ENCODE results near the gene ZNF688. TPM values are rescaled to one million over a fixed set of nuclear protein-coding genes. Genes with fewer than 3 reads are reported as not detected.
"Not testable (repeated sequence)": the region's sequence is repeated elsewhere in the genome, so short reads cannot be mapped to it uniquely, and the experiment has no call there.

Gene ZNF688
- total and polyA plus RNA-seq, 5 donors = 10.8 to 16.1 (median 12.9) TPM

DNA sequence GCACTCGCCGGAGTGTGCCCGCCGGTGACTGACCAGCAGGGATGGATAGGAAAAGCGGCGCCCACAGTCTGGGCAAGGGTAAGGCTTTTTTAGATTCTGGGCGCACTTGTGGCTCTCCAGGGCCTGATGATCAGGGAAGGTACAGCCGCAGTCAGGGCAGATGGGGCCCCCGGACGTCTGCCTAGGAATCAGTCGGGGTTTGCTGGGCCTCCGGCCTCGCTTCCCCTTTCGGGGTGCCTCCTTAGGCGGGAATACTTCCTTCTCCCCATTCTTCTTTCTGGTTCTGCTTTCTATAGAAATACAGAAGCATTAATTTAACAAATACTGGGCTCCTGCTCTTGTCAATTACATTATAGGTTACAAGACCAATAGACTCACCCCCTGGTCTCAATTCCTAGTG is 33.6 kb upstream of the ZNF688 start:
- DNase-seq = peak in 1 of 3 donors; percentile 41

GRCh38 chr16:30604316-30604947 is 32.9 kb upstream of the ZNF688 start:
- Histone ChIP-seq H3K27me3 (ENCODE audit: control insufficient read depth, insufficient read depth) (no peaks in the 10 kb centered on the region), H3K9me3 (ENCODE audit: control insufficient read depth, low read length) (no peaks in the 10 kb centered on the region), H3K4me1 (ENCODE audit: control insufficient read depth, insufficient read depth, low read length) (no peaks in the 10 kb centered on the region), H3K27ac (ENCODE audit: low read length) (no peak overlapping the region), H3K4me3 (ENCODE audit: low read length) (no peak overlapping the region)
- intact Hi-C loops (cut with DNase I) = loop anchor here in 2 of 4 donors (10.0 kb wide), 2 partner anchors 160 to 170 kb away; partner anchors contain the start of genes DCTPP1 (in 1 of the 2) and SEPHS2 (in 1 of the 2)
- WGBS = 92% methylated on average over 49 of the region's 49 CpGs
- DNase-seq (no peak), ATAC-seq (no peak)

More for the DNA sequence above, 33.6 kb upstream of the ZNF688 start:
- no peaks in the 10 kb centered on the region for H3K9me3 ChIP-seq (ENCODE audit: control insufficient read depth, low read length)
- intact Hi-C loops (cut with DNase I) = loop anchor here in 2 of 4 donors (10.0 kb wide), 2 partner anchors 160 to 170 kb away; partner anchors contain the start of genes DCTPP1 (in 1 of the 2) and SEPHS2 (in 1 of the 2)
- WGBS = 82% methylated on average over 15 of the region's 15 CpGs
- H3K4me3 ChIP-seq (ENCODE audit: low read length) = no peak overlapping the region
- ATAC-seq = no peak
- no peak overlapping the region for H3K27ac ChIP-seq (ENCODE audit: low read length)
- no peaks in the 10 kb centered on the region for H3K27me3 ChIP-seq (ENCODE audit: control insufficient read depth, insufficient read depth)
- no peaks in the 10 kb centered on the region for H3K4me1 ChIP-seq (ENCODE audit: control insufficient read depth, insufficient read depth, low read length)

GRCh38 chr16:30603945-30604315 is 32.4 kb upstream of the ZNF688 start:
- WGBS = 85% methylated on average over 7 of the region's 7 CpGs
- DNase-seq (no peak), ATAC-seq (no peak)
- Histone ChIP-seq H3K9me3 (ENCODE audit: control insufficient read depth, low read length) (no peaks in the 10 kb centered on the region), H3K4me1 (ENCODE audit: control insufficient read depth, insufficient read depth, low read length) (no peaks in the 10 kb centered on the region), H3K4me3 (ENCODE audit: low read length) (no peak overlapping the region), H3K27ac (ENCODE audit: low read length) (no peak overlapping the region), H3K27me3 (ENCODE audit: control insufficient read depth, insufficient read depth) (no peaks in the 10 kb centered on the region)
- intact Hi-C loops (cut with DNase I) = loop anchor here in 2 of 4 donors (10.0 kb wide), 2 partner anchors 159 to 169 kb away; partner anchors contain the start of genes DCTPP1 (in 1 of the 2) and SEPHS2 (in 1 of the 2)

GRCh38 chr16:30602616-30603277 is 31.2 kb upstream of the ZNF688 start:
- DNase-seq = no peak
- Histone ChIP-seq H3K4me1 (ENCODE audit: control insufficient read depth, insufficient read depth, low read length) (no peaks in the 10 kb centered on the region), H3K4me3 (ENCODE audit: low read length) (no peak overlapping the region), H3K9me3 (ENCODE audit: control insufficient read depth, low read length) (no peaks in the 10 kb centered on the region), H3K27ac (ENCODE audit: low read length) (no peak overlapping the region), H3K27me3 (ENCODE audit: control insufficient read depth, insufficient read depth) (no peaks in the 10 kb centered on the region)
- intact Hi-C loops (cut with DNase I) = loop anchor here in 2 of 4 donors (10.0 kb wide), 2 partner anchors 158 to 168 kb away; partner anchors contain the start of genes DCTPP1 (in 1 of the 2) and SEPHS2 (in 1 of the 2)
- peak in 1 of 2 donors; percentile 32 for ATAC-seq
- 71% methylated on average over 4 of the region's 4 CpGs for WGBS

GRCh38 chr16:30601966-30602365 is 30.5 kb upstream of the ZNF688 start:
- DNase-seq (no peak), ATAC-seq (no peak)
- no peak overlapping the region for H3K27ac ChIP-seq (ENCODE audit: low read length)
- H3K4me1 ChIP-seq (ENCODE audit: control insufficient read depth, insufficient read depth, low read length) = no peaks in the 10 kb centered on the region
- 80% methylated on average over 4 of the region's 4 CpGs for WGBS
- intact Hi-C loops (cut with DNase I) = loop anchor here in 2 of 4 donors (10.0 kb wide), 2 partner anchors 157 to 167 kb away; partner anchors contain the start of genes DCTPP1 (in 1 of the 2) and SEPHS2 (in 1 of the 2)
- H3K9me3 ChIP-seq (ENCODE audit: control insufficient read depth, low read length) = no peaks in the 10 kb centered on the region
- no peak overlapping the region for H3K4me3 ChIP-seq (ENCODE audit: low read length)
- H3K27me3 ChIP-seq (ENCODE audit: control insufficient read depth, insufficient read depth) = no peaks in the 10 kb centered on the region

- no peak overlapping the region for H3K4me3 ChIP-seq (ENCODE audit: low read length)
- intact Hi-C loops (cut with DNase I) = loop anchor here in 2 of 4 donors (10.0 kb wide), 2 partner anchors 156 to 166 kb away; partner anchors contain the start of genes DCTPP1 (in 1 of the 2) and SEPHS2 (in 1 of the 2)
- H3K4me1 ChIP-seq (ENCODE audit: control insufficient read depth, insufficient read depth, low read length) = no peaks in the 10 kb centered on the region
- WGBS = 96% methylated on average over 2 of the region's 2 CpGs
- H3K9me3 ChIP-seq (ENCODE audit: control insufficient read depth, low read length) = no peaks in the 10 kb centered on the region
- no peaks in the 10 kb centered on the region for H3K27me3 ChIP-seq (ENCODE audit: control insufficient read depth, insufficient read depth)
- H3K27ac ChIP-seq (ENCODE audit: low read length) = no peak overlapping the region
- DNase-seq (no peak), ATAC-seq (no peak)
Observed at GRCh38 chr16:30600929-30601328, 29.4 kb upstream of the ZNF688 start.

- no peaks in the 10 kb centered on the region for H3K27me3 ChIP-seq (ENCODE audit: control insufficient read depth, insufficient read depth)
- no peaks in the 10 kb centered on the region for H3K9me3 ChIP-seq (ENCODE audit: control insufficient read depth, low read length)
- ATAC-seq = no peak
- no peak overlapping the region for H3K4me3 ChIP-seq (ENCODE audit: low read length)
- no peak overlapping the region for H3K27ac ChIP-seq (ENCODE audit: low read length)
- H3K4me1 ChIP-seq (ENCODE audit: control insufficient read depth, insufficient read depth, low read length) = no peaks in the 10 kb centered on the region
- DNase-seq = no peak
- WGBS = 96% methylated on average over 3 of the region's 3 CpGs
- intact Hi-C loops (cut with DNase I) = loop anchor here in 2 of 4 donors (10.0 kb wide), 2 partner anchors 155 to 165 kb away; partner anchors contain the start of genes DCTPP1 (in 1 of the 2) and SEPHS2 (in 1 of the 2)
Observed at GRCh38 chr16:30600215-30600614, 28.7 kb upstream of the ZNF688 start.

GRCh38 chr16:30592871-30593270 is 21.4 kb upstream of the ZNF688 start:
- Histone ChIP-seq H3K27ac (ENCODE audit: low read length) (no peak overlapping the region), H3K27me3 (ENCODE audit: control insufficient read depth, insufficient read depth) (no peaks in the 10 kb centered on the region), H3K4me1 (ENCODE audit: control insufficient read depth, insufficient read depth, low read length) (no peaks in the 10 kb centered on the region), H3K9me3 (ENCODE audit: control insufficient read depth, low read length) (no peaks in the 10 kb centered on the region), H3K4me3 (ENCODE audit: low read length) (no peak overlapping the region)
- intact Hi-C loops (cut with DNase I) = no loop called here
- 95% methylated on average over 4 of the region's 4 CpGs for WGBS
- ATAC-seq = no peak
- DNase-seq = no peak

DNA sequence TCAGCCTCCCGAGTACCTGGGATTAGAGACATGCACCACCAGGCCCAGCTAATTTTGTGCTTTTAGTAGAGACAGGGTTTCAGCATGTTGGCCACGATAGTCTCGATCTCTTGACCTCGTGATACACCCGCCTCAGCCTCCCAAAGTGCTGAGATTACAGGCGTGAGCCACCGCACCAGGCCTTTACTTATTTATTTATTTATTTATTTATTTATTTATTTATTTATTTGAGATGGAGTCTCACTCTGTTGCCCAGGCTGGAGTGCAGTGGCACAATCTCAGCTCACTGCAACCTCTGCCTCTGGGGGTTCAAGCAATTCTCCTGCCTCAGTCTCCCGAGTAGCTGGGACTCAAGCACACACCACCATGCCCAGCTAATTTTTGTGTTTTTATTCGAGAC is 19.4 kb upstream of the ZNF688 start:
- 97% methylated on average over 9 of the region's 9 CpGs for WGBS
- H3K27me3 ChIP-seq (ENCODE audit: control insufficient read depth, insufficient read depth); intact Hi-C loops (cut with DNase I); H3K4me3 ChIP-seq (ENCODE audit: low read length); DNase-seq; ATAC-seq; H3K4me1 ChIP-seq (ENCODE audit: control insufficient read depth, insufficient read depth, low read length); H3K27ac ChIP-seq (ENCODE audit: low read length); H3K9me3 ChIP-seq (ENCODE audit: control insufficient read depth, low read length): not testable (repeated sequence)

GRCh38 chr16:30589582-30589981 is 18.1 kb upstream of the ZNF688 start:
- H3K4me3 ChIP-seq (ENCODE audit: low read length); H3K27me3 ChIP-seq (ENCODE audit: control insufficient read depth, insufficient read depth); DNase-seq; H3K9me3 ChIP-seq (ENCODE audit: control insufficient read depth, low read length); H3K4me1 ChIP-seq (ENCODE audit: control insufficient read depth, insufficient read depth, low read length); H3K27ac ChIP-seq (ENCODE audit: low read length); ATAC-seq: not testable (repeated sequence)
- intact Hi-C loops (cut with DNase I) = loop anchor here in 1 of 4 donors (10.0 kb wide), 1 partner anchor 55 kb away; the partner anchor contains the start of gene ZNF747
- WGBS = 93% methylated on average over 2 of the region's 2 CpGs

DNA sequence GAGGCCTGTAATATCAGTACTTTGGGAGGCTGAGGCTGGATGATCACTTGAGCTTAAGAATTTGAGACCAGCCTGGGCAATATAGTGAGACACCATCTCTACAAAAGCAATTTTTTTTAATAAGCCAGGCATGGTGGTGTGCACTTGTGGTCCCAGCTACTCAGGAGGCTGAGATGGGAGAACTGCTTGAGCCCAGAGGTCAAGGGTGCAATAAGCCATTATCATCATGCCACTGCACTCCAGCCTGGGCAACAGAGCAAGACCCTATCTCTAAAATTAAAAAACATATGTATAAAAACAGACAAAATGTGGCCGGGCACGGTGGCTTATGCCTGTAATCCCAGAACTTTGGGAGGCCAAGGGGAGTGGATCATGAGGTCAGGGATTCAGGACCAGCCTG is 17.1 kb upstream of the ZNF688 start:
- no peaks in the 10 kb centered on the region for H3K27me3 ChIP-seq (ENCODE audit: control insufficient read depth, insufficient read depth)
- H3K9me3 ChIP-seq (ENCODE audit: control insufficient read depth, low read length) = no peaks in the 10 kb centered on the region
- H3K4me3 ChIP-seq (ENCODE audit: low read length) = no peak overlapping the region
- intact Hi-C loops (cut with DNase I) = loop anchor here in 1 of 4 donors (10.0 kb wide), 1 partner anchor 54 kb away; the partner anchor contains the start of gene ZNF747
- no peak overlapping the region for H3K27ac ChIP-seq (ENCODE audit: low read length)
- ATAC-seq (no peak), DNase-seq (no peak)
- WGBS = 90% methylated on average over 2 of the region's 2 CpGs
- no peaks in the 10 kb centered on the region for H3K4me1 ChIP-seq (ENCODE audit: control insufficient read depth, insufficient read depth, low read length)
